Measurements from ENCODE around the gene DDIT3. TPM values are rescaled to one million over a fixed set of nuclear protein-coding genes. Genes with fewer than 3 reads are reported as not detected.

DDIT3 gene
- total and polyA plus RNA-seq, 2 of the 8 experiments (the other 6 are each of a cell fraction or from before 2014, with no cell fraction given) = 4.9 to 5.7 TPM

GRCh38 chr12:57487597-57488401, 32.5 kb downstream of the DDIT3 start, which contains the start of gene MARS1:
Gene MARS1 (plus strand): TSS chr12:57488068. CDS start chr12:57488091, 23 bp downstream.
- Histone ChIP-seq H3K4me1 (replicated peaks in 1 of 4; ENCODE audit: control insufficient read depth in 3 of 4, insufficient read depth in 4 of 4, low read length in 3 of 4) (peaks cover 0 to 7% (median 2%) of the 10 kb centered on the region in 4 experiments; a peak in 5 of 7 replicates), H4K8ac (ENCODE audit: extremely low read depth, insufficient read depth, low read length) (peak within 1 kb of the TSS; percentile 98), H3K56ac (replicated peaks; ENCODE audit: insufficient read length, low read depth, low read length) (peak within 1 kb of the TSS; percentile 85), H3K9ac (replicated peaks in 1 of 4; ENCODE audit: extremely low read depth in 1 of 4, low read depth in 3 of 4, low read length in 3 of 4) (peak within 1 kb of the TSS; percentile 87 to 99 (median 93)), H4K20me1 (replicated peaks in 1 of 2; ENCODE audit: control insufficient read depth in 1 of 2, insufficient read depth in 2 of 2, low read length in 2 of 2) (peaks cover 0 to 3% of the 10 kb centered on the region in 2 experiments), H2BK12ac (ENCODE audit: low read depth, low read length) (peak within 1 kb of the TSS; percentile 91), H3K27me3 (replicated peaks in 1 of 4; ENCODE audit: control insufficient read depth in 3 of 4, extremely low read depth in 1 of 4, insufficient read depth in 3 of 4, low read length in 3 of 4) (no peaks in the 10 kb centered on the region), H3K18ac (ENCODE audit: extremely low read depth, low read length) (peak within 1 kb of the TSS; percentile 95), H3K4ac (replicated peaks; ENCODE audit: insufficient read length, low read depth, low read length) (peak within 1 kb of the TSS; percentile 87), H3K79me2 (ENCODE audit: control insufficient read depth in 1 of 2, insufficient read depth in 2 of 2, low read length in 2 of 2) (peaks cover 14 to 26% of the 10 kb centered on the region in 2 experiments), H3K4me2 (ENCODE audit: insufficient read depth in 1 of 2, low read depth in 2 of 2, low read length in 2 of 2) (peak within 1 kb of the TSS; percentile 66 to 74), H3K23ac (ENCODE audit: insufficient read length) (no peak within 1 kb of the TSS), H2BK5ac (ENCODE audit: low read depth, low read length) (peak within 1 kb of the TSS; percentile 98), H3K4me3 (ENCODE audit: extremely low read depth in 1 of 4, insufficient read depth in 2 of 4, low read depth in 3 of 4, low read length in 4 of 4) (peak within 1 kb of the TSS; percentile 77 to 99 (median 94)), H3K36me3 (ENCODE audit: control insufficient read depth in 2 of 4, insufficient read depth in 4 of 4, low read length in 3 of 4) (peaks cover 21 to 40% (median 35%) of the 10 kb centered on the region in 4 experiments), H4K91ac (replicated peaks; ENCODE audit: insufficient read length, low read length) (peak within 1 kb of the TSS; percentile 44), H3K14ac (ENCODE audit: insufficient read length) (no peak within 1 kb of the TSS), H3K9me3 (ENCODE audit: insufficient read depth in 2 of 2, low read depth in 1 of 2, low read length in 1 of 2) (no peaks in the 10 kb centered on the region; a peak in 1 of 4 replicates), H3K27ac (ENCODE audit: low read depth, low read length) (peak within 1 kb of the TSS; percentile 93), H2AK5ac (ENCODE audit: low read depth, low read length) (peak within 1 kb of the TSS; percentile 75), H2BK20ac (ENCODE audit: low read length) (no peak within 1 kb of the TSS), H3K23me2 (ENCODE audit: low read depth, low read length) (peaks cover 7% of the 10 kb centered on the region; the same call in 1 of the 2 replicates), H3K79me1 (ENCODE audit: low read depth, low read length) (peaks cover 8% of the 10 kb centered on the region; the same call in 1 of the 2 replicates), H4K5ac (ENCODE audit: insufficient read length, low read depth, low read length) (peak within 1 kb of the TSS; percentile 83), H2AFZ (ENCODE audit: low read length) (no peak within 1 kb of the TSS), H2BK120ac (replicated peaks; ENCODE audit: low read depth, low read length) (no peak within 1 kb of the TSS), H2BK15ac (ENCODE audit: low read length) (peak within 1 kb of the TSS; percentile 55; the same call in 1 of the 2 replicates)
- 15 to 100% methylated on average over 1 to 43 of the region's 47 CpGs for WGBS, 2 experiments (ENCODE audit: extremely low coverage in 1 of 2, insufficient coverage in 1 of 2, insufficient read length in 1 of 2, insufficient replicate concordance in 2 of 2, low coverage in 1 of 2, low lambda C conversion rate in 2 of 2, missing lambda C conversion rate in 1 of 2)
- POLR2A ChIA-PET (ENCODE audit: partially characterized antibody) = interaction anchor here (1.0 to 1.5 kb wide), 5 partner anchors 39 to 358 kb away, joined by 3 to 5 read pairs (median 3); no protein-coding TSS in a partner anchor
- FAIRE-seq (peak; percentile 39), DNase-seq (ENCODE audit: low read depth in 1 of 2, low spot score in 2 of 2) (peak; percentile 85 to 88)
- CTCF ChIA-PET (ENCODE audit: partially characterized antibody) = interaction anchor here (0.6 to 25.1 kb wide), 6 partner anchors 10 to 96 kb away, joined by 3 to 441 read pairs (median 4); partner anchors contain the start of genes GLI1 and INHBE
- no peak for TF ChIP-seq NRF1 (IDR thresholded peaks at IDR 0.05; ENCODE audit: low read depth, low read length)
- no peak for TF ChIP-seq CBX8 (IDR thresholded peaks at IDR 0.05; ENCODE audit: borderline replicate concordance, low read depth, low read length)
- peak; percentile 97 for TF ChIP-seq POLR2AphosphoS5 (IDR thresholded peaks at IDR 0.05; ENCODE audit: low read depth, low read length)
- 0 out of 2 replicates have a peak, but pooled peaks have one; percentile 19 for TF ChIP-seq E2F6 (IDR thresholded peaks at IDR 0.05)
- no peak for TF ChIP-seq ZNF274 (IDR thresholded peaks at IDR 0.05; ENCODE audit: borderline replicate concordance, extremely low read depth, low read length)
- no peak for TF ChIP-seq JUN (IDR thresholded peaks at IDR 0.05; ENCODE audit: low read depth, low read length)
- TF ChIP-seq SAP30 (IDR thresholded peaks at IDR 0.05; ENCODE audit: insufficient read depth, insufficient replicate concordance, low read length) = no peak
- TF ChIP-seq EP300 (IDR thresholded peaks at IDR 0.05; ENCODE audit: borderline replicate concordance in 1 of 2, low read depth in 2 of 2, low read length in 2 of 2) = no peak
- peak; percentile 77 to 97 for TF ChIP-seq POLR2A (IDR thresholded peaks at IDR 0.05; ENCODE audit: control extremely low read depth in 1 of 2, low read depth in 2 of 2, low read length in 2 of 2)
- no peak for TF ChIP-seq POU5F1 (IDR thresholded peaks at IDR 0.05; ENCODE audit: low read depth, low read length)
- TF ChIP-seq SP4 (IDR thresholded peaks at IDR 0.05; ENCODE audit: low read length) = no peak

Measured in H1 (cell line).